ENCODE measurements around the gene POLR1C. TPM values are rescaled to one million over a fixed set of nuclear protein-coding genes. Genes with fewer than 3 reads are reported as not detected.
A peak's percentile ranks its signal among the peaks of the same experiment; 100 is the strongest.

Gene POLR1C
- total RNA-seq, 1 experiment from 2014 or later = 84.6 TPM

GRCh38 chr6:43503443-43503842 lies 13.4 kb upstream of the POLR1C start:
- Histone ChIP-seq H3K4me2 (ENCODE audit: low read length) (no peak overlapping the region), H3K4me1 (ENCODE audit: control insufficient read depth in 1 of 2, insufficient read depth in 2 of 2, low read length in 2 of 2) (peaks cover 0 to 9% of the 10 kb centered on the region in 2 experiments; a peak in 1 of 4 replicates), H3K9me2 (ENCODE audit: insufficient read depth) (no peaks in the 10 kb centered on the region), H3K27me3 (ENCODE audit: insufficient read depth, low read length) (no peaks in the 10 kb centered on the region), H3K9ac (ENCODE audit: low read length) (no peak overlapping the region), H3K79me2 (ENCODE audit: insufficient read depth, low read length) (peaks cover 2% of the 10 kb centered on the region; the same call in 1 of the 2 replicates), H3K36me3 (ENCODE audit: control insufficient read depth in 1 of 2, insufficient read depth in 2 of 2, low read length in 2 of 2) (peaks cover 11 to 35% of the 10 kb centered on the region in 2 experiments; a peak in 3 of 4 replicates), H2AFZ (ENCODE audit: low read depth, low read length, poor library complexity, severe bottlenecking) (no peak overlapping the region), H3K27ac (ENCODE audit: low read depth, low read length) (no peak overlapping the region), H3K9me3 (ENCODE audit: control insufficient read depth in 1 of 2, insufficient read depth in 1 of 2, low read depth in 1 of 2, low read length in 2 of 2) (no peaks in the 10 kb centered on the region), H3K4me3 (replicated peaks in 1 of 2; ENCODE audit: low read depth in 1 of 2, low read length in 2 of 2) (no peak overlapping the region), H4K20me1 (ENCODE audit: insufficient read depth) (no peaks in the 10 kb centered on the region)
- ChIA-PET RAD21 (ENCODE audit: low non-redundant PET in 1 of 2, low total read pairs in 2 of 2, uncharacterized antibody in 2 of 2, unreplicated experiment in 2 of 2) (interaction anchor here (0.7 to 1.2 kb wide), 2 partner anchors 46 to 169 kb away, joined by 5 to 6 read pairs; no protein-coding TSS in a partner anchor), CTCF (interaction anchor here (1.0 kb wide), 1 partner anchor 8 kb away, joined by 3 read pairs; no protein-coding TSS in a partner anchor), POLR2A (no interaction called here)
- no peak for TF ChIP-seq SP1 (IDR thresholded peaks at IDR 0.05; ENCODE audit: low read depth)
- no peak for TF ChIP-seq CBX3 (IDR thresholded peaks at IDR 0.05; ENCODE audit: low read depth)
- no peak for TF ChIP-seq ZNF274 (IDR thresholded peaks at IDR 0.05; ENCODE audit: low read depth, low read length)
- no peak for TF ChIP-seq MAX (IDR thresholded peaks at IDR 0.05)
- TF ChIP-seq SRF (IDR thresholded peaks at IDR 0.05; ENCODE audit: low read depth) = no peak
- intact Hi-C loops (cut with micrococcal nuclease) = loop anchor here (10.0 kb wide), 1 partner anchor 139 kb away; the partner anchor contains the start of gene ZNF318
- no peak for DNase-seq (ENCODE audit: low read depth, low spot score)
- no TSS peak for BruUV-seq (replicated peaks)
- ATAC-seq = no peak

- ChIA-PET POLR2A (no interaction called here), RAD21 (ENCODE audit: low non-redundant PET in 1 of 2, low total read pairs in 2 of 2, uncharacterized antibody in 2 of 2, unreplicated experiment in 2 of 2) (interaction anchor here in 1 of 2 experiments (1.2 kb wide), 1 partner anchor 48 kb away, joined by 6 read pairs; no protein-coding TSS in a partner anchor), CTCF (interaction anchor here (0.6 to 3.8 kb wide), 4 partner anchors 9 to 142 kb away, joined by 3 to 31 read pairs (median 16); partner anchors contain the start of gene DLK2)
- Histone ChIP-seq H3K9ac (ENCODE audit: low read length) (no peak overlapping the region), H3K4me1 (ENCODE audit: control insufficient read depth in 1 of 2, insufficient read depth in 2 of 2, low read length in 2 of 2) (peaks cover 6 to 16% of the 10 kb centered on the region in 2 experiments; a peak in 3 of 4 replicates), H4K20me1 (ENCODE audit: insufficient read depth) (no peaks in the 10 kb centered on the region), H3K9me2 (ENCODE audit: insufficient read depth) (no peaks in the 10 kb centered on the region), H2AFZ (ENCODE audit: low read depth, low read length, poor library complexity, severe bottlenecking) (no peak overlapping the region), H3K79me2 (ENCODE audit: insufficient read depth, low read length) (no peaks in the 10 kb centered on the region), H3K9me3 (ENCODE audit: control insufficient read depth in 1 of 2, insufficient read depth in 1 of 2, low read depth in 1 of 2, low read length in 2 of 2) (no peaks in the 10 kb centered on the region), H3K36me3 (ENCODE audit: control insufficient read depth in 1 of 2, insufficient read depth in 2 of 2, low read length in 2 of 2) (peaks cover 7 to 23% of the 10 kb centered on the region in 2 experiments; a peak in 2 of 4 replicates), H3K4me2 (ENCODE audit: low read length) (no peak overlapping the region), H3K27ac (ENCODE audit: low read depth, low read length) (no peak overlapping the region), H3K27me3 (ENCODE audit: insufficient read depth, low read length) (no peaks in the 10 kb centered on the region), H3K4me3 (replicated peaks in 1 of 2; ENCODE audit: low read depth in 1 of 2, low read length in 2 of 2) (no peak overlapping the region)
- intact Hi-C loops (cut with micrococcal nuclease) = loop anchor here (10.0 kb wide), 1 partner anchor 140 kb away; the partner anchor contains the start of gene ZNF318
- TF ChIP-seq ATF3 (IDR thresholded peaks at IDR 0.05) (no peak), RAD21 (IDR thresholded peaks at IDR 0.05; ENCODE audit: low read depth) (no peak), EGR1 (IDR thresholded peaks at IDR 0.05; ENCODE audit: low read depth) (no peak), EZH2phosphoT487 (IDR thresholded peaks at IDR 0.05; ENCODE audit: borderline replicate concordance) (no peak), ZFX (IDR thresholded peaks at IDR 0.05) (no peak), REST (IDR thresholded peaks at IDR 0.05; ENCODE audit: low read depth) (no peak), TCF7L2 (IDR thresholded peaks at IDR 0.05; ENCODE audit: borderline replicate concordance, extremely low read depth, insufficient read depth, insufficient read length) (no peak)
- ATAC-seq (no peak), DNase-seq (ENCODE audit: low read depth, low spot score) (no peak)
- BruUV-seq (replicated peaks) = TSS peak; percentile 30
Measured at GRCh38 chr6:43504756-43505593, 11.9 kb upstream of the POLR1C start.

Data from HCT116 (cell line).